ENCODE measurements around the gene RCAN2.

RCAN2 gene

GRCh38 chr6:46491201-46491627 lies at the start of gene RCAN2:
Gene RCAN2, minus strand, starts transcription at chr6:46491449.
- peak; percentile 18 to 27 for DNase-seq

- DNase-seq = no peak
Measured at GRCh38 chr6:46539866-46540265, 48.6 kb upstream of the RCAN2 start.

GRCh38 chr6:46538800-46539480 lies 47.7 kb upstream of the RCAN2 start:
- no peak for DNase-seq

GRCh38 chr6:46530896-46531295 lies 39.6 kb upstream of the RCAN2 start:
- no peak for DNase-seq

- DNase-seq = no peak
Measured at GRCh38 chr6:46528961-46529750, 37.9 kb upstream of the RCAN2 start.

GRCh38 chr6:46526607-46527006 lies 35.4 kb upstream of the RCAN2 start:
- DNase-seq = no peak

GRCh38 chr6:46525583-46525982 lies 34.3 kb upstream of the RCAN2 start:
- no peak for DNase-seq

GRCh38 chr6:46521464-46521971 lies 30.3 kb upstream of the RCAN2 start:
- DNase-seq = no peak

GRCh38 chr6:46517202-46517601 lies 26.0 kb upstream of the RCAN2 start:
- no peak for DNase-seq

- no peak for DNase-seq
Measured at GRCh38 chr6:46513533-46513932, 22.3 kb upstream of the RCAN2 start.

GRCh38 chr6:46511320-46511719 lies 20.1 kb upstream of the RCAN2 start:
- DNase-seq = no peak

- DNase-seq = no peak
Measured at GRCh38 chr6:46510651-46511050, 19.4 kb upstream of the RCAN2 start.

GRCh38 chr6:46509981-46510510 lies 18.8 kb upstream of the RCAN2 start:
- DNase-seq = no peak

- DNase-seq = no peak
Measured at GRCh38 chr6:46509063-46509462, 17.8 kb upstream of the RCAN2 start.

GRCh38 chr6:46507426-46507825 lies 16.2 kb upstream of the RCAN2 start:
- DNase-seq = no peak

GRCh38 chr6:46505693-46506512 lies 14.7 kb upstream of the RCAN2 start:
- no peak for DNase-seq

GRCh38 chr6:46504242-46504641 lies 13.0 kb upstream of the RCAN2 start:
- DNase-seq = no peak

- DNase-seq = no peak
Measured at GRCh38 chr6:46502486-46503119, 11.4 kb upstream of the RCAN2 start.

GRCh38 chr6:46501136-46502089 lies 10.2 kb upstream of the RCAN2 start:
- DNase-seq = no peak

GRCh38 chr6:46500382-46500781 lies 9.1 kb upstream of the RCAN2 start:
- no peak for DNase-seq

Data from NCI-H2081 (cell line).